H1 (cell line): Measurements from ENCODE around the gene SERAC1. TPM values are rescaled to one million over a fixed set of nuclear protein-coding genes. Genes with fewer than 3 reads are reported as not detected.

Source experiments
- CTCF ChIA-PET: fragments of 300-600 bp; sonication (Branson Sonifier 250); formaldehyde crosslinking; loops from one replicate; lab custom pipeline; 2021; ENCODE audit not compliant: partially characterized antibody; lab: Charles Lee
- POLR2A ChIA-PET: fragments of 300-600 bp; sonication (Branson Sonifier 250); formaldehyde crosslinking; loops from one replicate; lab custom pipeline; 2021; ENCODE audit warnings: inconsistent platforms; ENCODE audit not compliant: partially characterized antibody; lab: Charles Lee
- DNase-seq, 2 experiments: peaks; one replicate each; pipeline versions ENCODE4 v3.0.0 to v3.0.0-alpha.2; 2010 to 2022; ENCODE audit warnings: low spot score in 2 of 2, low read depth in 1 of 2, mixed read lengths in 1 of 2
- FAIRE-seq: peaks from 2 replicates; lab custom pipeline; 2011; peaks lifted over from hg19 to GRCh38; lab: Jason Lieb, UNC
- H2AFZ ChIP-seq: 2 replicates; pipeline ENCODE4 v1.8.1; 2012; ENCODE audit warnings: low read length, inconsistent platforms
- H2AK5ac ChIP-seq: 2 replicates; pipeline ENCODE4 v1.6.1; 2013; ENCODE audit warnings: low read depth, low read length
- H2BK120ac ChIP-seq: replicated peaks from 2 replicates; pipeline ENCODE3; 2013; ENCODE audit warnings: low read depth, low read length, inconsistent platforms
- H2BK12ac ChIP-seq: 2 replicates; pipeline ENCODE4 v1.6.1; 2013; ENCODE audit warnings: low read depth, low read length
- H2BK15ac ChIP-seq: 2 replicates; pipeline ENCODE4 v1.6.1; 2013; ENCODE audit warnings: low read length
- H2BK20ac ChIP-seq: 2 replicates; pipeline ENCODE4 v1.6.1; 2013; ENCODE audit warnings: low read length
- H2BK5ac ChIP-seq: 2 replicates; pipeline ENCODE4 v1.6.1; 2013; ENCODE audit warnings: low read depth, low read length
- H3K14ac ChIP-seq: 2 replicates; pipeline ENCODE4 v1.6.1; 2013; ENCODE audit warnings: inconsistent platforms; ENCODE audit not compliant: insufficient read length
- H3K18ac ChIP-seq: 2 replicates; pipeline ENCODE4 v1.6.1; 2013; ENCODE audit warnings: low read length; ENCODE audit errors: extremely low read depth
- H3K23ac ChIP-seq: 2 replicates; pipeline ENCODE4 v1.6.1; 2013; ENCODE audit warnings: inconsistent platforms; ENCODE audit not compliant: insufficient read length
- H3K23me2 ChIP-seq: 2 replicates; pipeline ENCODE4 v1.6.1; 2013; ENCODE audit warnings: low read depth, low read length
- H3K27ac ChIP-seq: 2 replicates; pipeline ENCODE4 v1.6.1; 2011; ENCODE audit warnings: low read depth, low read length, inconsistent platforms
- H3K27me3 ChIP-seq, 4 experiments: replicated peaks in 1 of 4; 1 replicate in 1 of 4; 2 replicates in 3 of 4; pipeline versions ENCODE4 v1.6.1 to v1.8.1; 2011 to 2013; ENCODE audit warnings: low read length in 3 of 4, mild to moderate bottlenecking in 3 of 4, inconsistent platforms in 2 of 4, mixed read lengths in 2 of 4, moderate library complexity in 1 of 4; ENCODE audit not compliant: control insufficient read depth in 3 of 4, insufficient read depth in 3 of 4; ENCODE audit errors: extremely low read depth in 1 of 4
- H3K36me3 ChIP-seq, 4 experiments: 2 replicates each; pipeline versions ENCODE4 v1.6.1 to v1.8.1; 2011 to 2013; ENCODE audit warnings: mild to moderate bottlenecking in 4 of 4, low read length in 3 of 4, moderate library complexity in 2 of 4, control low read depth in 1 of 4, inconsistent platforms in 1 of 4; ENCODE audit not compliant: insufficient read depth in 4 of 4, control insufficient read depth in 2 of 4
- H3K4ac ChIP-seq: replicated peaks from 2 replicates; pipeline ENCODE3; 2013; ENCODE audit warnings: low read length, low read depth, mixed read lengths, inconsistent platforms; ENCODE audit not compliant: insufficient read length
- H3K4me1 ChIP-seq, 4 experiments: replicated peaks in 1 of 4; 1 replicate in 1 of 4; 2 replicates in 3 of 4; pipeline versions ENCODE4 v1.6.1 to v1.8.1; 2011 to 2013; ENCODE audit warnings: low read length in 3 of 4, inconsistent platforms in 2 of 4, mixed read lengths in 1 of 4; ENCODE audit not compliant: insufficient read depth in 4 of 4, control insufficient read depth in 3 of 4
- H3K4me2 ChIP-seq, 2 experiments: 2 replicates each; pipeline versions ENCODE4 v1.6.1 to v1.8.1; 2011 to 2013; ENCODE audit warnings: low read depth in 2 of 2, low read length in 2 of 2, control low read depth in 1 of 2, inconsistent platforms in 1 of 2, mild to moderate bottlenecking in 1 of 2; ENCODE audit not compliant: insufficient read depth in 1 of 2
- H3K4me3 ChIP-seq, 4 experiments: fragments of 200-600, 300-600 bp in 1 of 4; sonication (generic), shearing (Covaris generic), sonication (Bioruptor Twin) in 1 of 4; 2 replicates each; pipeline versions ENCODE4 v1.5.1 to v1.8.1; 2011 to 2016; ENCODE audit warnings: low read length in 4 of 4, low read depth in 3 of 4, control low read depth in 2 of 4, inconsistent platforms in 2 of 4, mild to moderate bottlenecking in 2 of 4, mixed read lengths in 1 of 4, moderate library complexity in 1 of 4; ENCODE audit not compliant: insufficient read depth in 2 of 4; ENCODE audit errors: extremely low read depth in 1 of 4
- H3K56ac ChIP-seq: replicated peaks from 2 replicates; pipeline ENCODE3; 2013; ENCODE audit warnings: low read depth, mild to moderate bottlenecking, mixed read lengths, low read length, inconsistent platforms; ENCODE audit not compliant: insufficient read length
- H3K79me1 ChIP-seq: 2 replicates; pipeline ENCODE4 v1.6.1; 2013; ENCODE audit warnings: low read depth, low read length, control low read depth
- H3K79me2 ChIP-seq, 2 experiments: 2 replicates each; pipeline versions ENCODE4 v1.6.1 to v1.8.1; 2012 to 2013; ENCODE audit warnings: low read length in 2 of 2, mild to moderate bottlenecking in 2 of 2, inconsistent platforms in 1 of 2; ENCODE audit not compliant: insufficient read depth in 2 of 2, control insufficient read depth in 1 of 2
- H3K9ac ChIP-seq, 4 experiments: replicated peaks in 1 of 4; 1 replicate in 1 of 4; 2 replicates in 3 of 4; pipeline versions ENCODE4 v1.6.1 to v1.8.1; 2011 to 2013; ENCODE audit warnings: low read depth in 3 of 4, low read length in 3 of 4, control low read depth in 2 of 4, mild to moderate bottlenecking in 2 of 4, moderate library complexity in 2 of 4, inconsistent platforms in 1 of 4; ENCODE audit errors: extremely low read depth in 1 of 4
- H3K9me3 ChIP-seq, 2 experiments: 2 replicates each; pipeline versions ENCODE4 v1.6.1 to v1.8.1; 2012 to 2013; ENCODE audit warnings: mild to moderate bottlenecking in 2 of 2, moderate library complexity in 2 of 2, control low read depth in 1 of 2, inconsistent platforms in 1 of 2, low read depth in 1 of 2, low read length in 1 of 2, mixed read lengths in 1 of 2; ENCODE audit not compliant: insufficient read depth in 2 of 2
- H4K20me1 ChIP-seq, 2 experiments: replicated peaks in 1 of 2; 2 replicates each; pipeline versions ENCODE3 to v1.8.1; 2011 to 2013; ENCODE audit warnings: inconsistent platforms in 2 of 2, low read length in 2 of 2, mild to moderate bottlenecking in 1 of 2; ENCODE audit not compliant: insufficient read depth in 2 of 2, control insufficient read depth in 1 of 2
- H4K5ac ChIP-seq: 2 replicates; pipeline ENCODE4 v1.6.1; 2013; ENCODE audit warnings: low read length, low read depth, mixed read lengths, inconsistent platforms; ENCODE audit not compliant: insufficient read length
- H4K8ac ChIP-seq: 2 replicates; pipeline ENCODE4 v1.8.0; 2013; ENCODE audit warnings: mild to moderate bottlenecking, moderate library complexity, low read length, inconsistent platforms; ENCODE audit not compliant: insufficient read depth; ENCODE audit errors: extremely low read depth
- H4K91ac ChIP-seq: replicated peaks from 2 replicates; pipeline ENCODE3; 2013; ENCODE audit warnings: low read length, mixed read lengths, inconsistent platforms; ENCODE audit not compliant: insufficient read length
- CBX5 ChIP-seq: fragments of 300-800, 300-1000 bp; sonication (generic); IDR thresholded peaks from 2 replicates; pipeline ENCODE4 v1.7.1; 2016; ENCODE audit warnings: antibody characterized with exemption, low read length, low read depth
- CBX8 ChIP-seq: fragments of 300-800, 300-1000 bp; sonication (generic); IDR thresholded peaks from 2 replicates; pipeline ENCODE4 v1.7.1; 2016; ENCODE audit warnings: low read depth, low read length, borderline replicate concordance
- E2F6 ChIP-seq: IDR thresholded peaks from 2 replicates; pipeline ENCODE4 v1.6.1; 2012; ENCODE audit warnings: inconsistent platforms
- EGR1 ChIP-seq: IDR thresholded peaks from 2 replicates; pipeline ENCODE4 v1.6.1; 2011; ENCODE audit warnings: low read depth, low read length, borderline replicate concordance
- GABPA ChIP-seq: IDR thresholded peaks from 2 replicates; pipeline ENCODE4 v1.6.1; 2011; ENCODE audit warnings: mild to moderate bottlenecking, low read length, moderate library complexity, borderline replicate concordance; ENCODE audit not compliant: insufficient read depth
- HDAC2 ChIP-seq, 2 experiments: fragments of 300-600 bp in 1 of 2; sonication (generic) in 1 of 2; IDR thresholded peaks; 2 replicates each; pipeline ENCODE4 v1.6.1; 2011 to 2012; ENCODE audit warnings: low read depth in 2 of 2, low read length in 2 of 2, mild to moderate bottlenecking in 2 of 2, moderate library complexity in 2 of 2, borderline replicate concordance in 1 of 2, inconsistent platforms in 1 of 2
- JUN ChIP-seq: IDR thresholded peaks from 2 replicates; pipeline ENCODE4 v1.6.1; 2011; ENCODE audit warnings: low read depth, mild to moderate bottlenecking, improper control_type of control experiment, low read length
- KDM1A ChIP-seq: fragments of 200-600, 300-600 bp; sonication (generic); IDR thresholded peaks from 2 replicates; pipeline ENCODE4 v1.7.1; 2016; ENCODE audit warnings: mild to moderate bottlenecking, low read length, borderline replicate concordance
- RNF2 ChIP-seq: fragments of 200-900, 300-1000 bp; sonication (generic); IDR thresholded peaks from 2 replicates; pipeline ENCODE4 v1.7.1; 2016; ENCODE audit warnings: borderline replicate concordance, low read depth, mild to moderate bottlenecking, antibody characterized with exemption, low read length; ENCODE audit not compliant: poor library complexity, severe bottlenecking; ENCODE audit errors: missing control alignments
- SP1 ChIP-seq: IDR thresholded peaks from 2 replicates; pipeline ENCODE4 v1.6.1; 2011; ENCODE audit warnings: low read depth, low read length
- ZNF274 ChIP-seq: IDR thresholded peaks from 2 replicates; pipeline ENCODE4 v1.7.0; 2012; ENCODE audit warnings: low read length, borderline replicate concordance; ENCODE audit errors: extremely low read depth
- WGBS, 2 experiments: shearing (Covaris generic) in 1 of 2; methylation state at CpG; one replicate each; pipeline versions ENCODE4 v1.1.6 to v1.1.7; 2013 to 2015; ENCODE audit warnings: low lambda C conversion rate in 2 of 2, mixed read lengths in 2 of 2, inconsistent platforms in 1 of 2, low coverage in 1 of 2, missing lambda C conversion rate in 1 of 2; ENCODE audit not compliant: insufficient replicate concordance in 2 of 2, insufficient coverage in 1 of 2, insufficient read length in 1 of 2; ENCODE audit errors: extremely low coverage in 1 of 2, missing lambda C conversion rate in 1 of 2; 5-methylcytosine and 5-hydroxymethylcytosine counted together
- polyA plus RNA-seq, 7 experiments: library from polyadenylated mRNA; depleted of rRNA in 3 of 7; stranded (reverse) in 5 of 7; unstranded in 2 of 7; fragments of >200 nt in 5 of 7; fragments of 200-250 nt in 2 of 7; gene quantifications; 1 replicate in 5 of 7; 2 replicates in 1 of 7; 4 replicates in 1 of 7; pipeline versions ENCODE4 v1.2.1 to v1.2.3, GENCODE V29; 2011 to 2013; ENCODE audit warnings: missing spikeins in 2 of 7, mixed read lengths in 2 of 7
- total RNA-seq: library from RNA; stranded (reverse); fragmentation: NEBNext Ultra II Directional; extraction: Animal tissue kit (Norgen Biotek cat#: 25700); gene quantifications from 2 replicates; pipeline ENCODE4 v1.2.1, GENCODE V29; 2021

Gene SERAC1
- total and polyA plus RNA-seq, 2 of the 8 experiments (the other 6 are each of a cell fraction or from before 2014, with no cell fraction given) = 7.3 to 9.0 TPM

GRCh38 chr6:158086504-158087223 lies 81.4 kb downstream of the SERAC1 start:
- 90% methylated on average over 17 of the region's 32 CpGs; no CpG with 5 or more reads in 1 of the 2 experiments for WGBS, 2 experiments
- no peak for TF ChIP-seq GABPA
- no peak for TF ChIP-seq HDAC2 (IDR thresholded peaks at IDR 0.05; ENCODE audit: borderline replicate concordance in 1 of 2, low read depth in 2 of 2, low read length in 2 of 2)
- TF ChIP-seq ZNF274 = no peak
- no peak for TF ChIP-seq CBX5
- TF ChIP-seq KDM1A = no peak
- no peak for TF ChIP-seq SP1
- no peak for TF ChIP-seq E2F6
- TF ChIP-seq CBX8 = no peak
- no peak for TF ChIP-seq EGR1
- no peak for TF ChIP-seq JUN
- TF ChIP-seq RNF2 = no peak

More at GRCh38 chr6:158086504-158087223, 81.4 kb downstream of the SERAC1 start:
- H3K14ac ChIP-seq = no peak overlapping the region
- H4K5ac ChIP-seq = no peak overlapping the region
- FAIRE-seq (no peak), DNase-seq (peak in 1 of 2 experiments; percentile 16)
- no peak overlapping the region for H2BK120ac ChIP-seq
- H3K4me1 ChIP-seq = no peaks in the 10 kb centered on the region
- ChIA-PET CTCF (interaction anchor here (0.6 to 4.5 kb wide), 6 partner anchors 12 to 420 kb away, joined by 3 to 22 read pairs (median 6); no protein-coding TSS in a partner anchor), POLR2A (interaction anchor here (0.6 kb wide), 1 partner anchor 40 kb away, joined by 3 read pairs; no protein-coding TSS in a partner anchor)
- no peaks in the 10 kb centered on the region; a peak in 1 of 8 replicates for H3K36me3 ChIP-seq
- no peak overlapping the region for H2BK12ac ChIP-seq
- H3K9me3 ChIP-seq = no peaks in the 10 kb centered on the region
- peak overlapping the region; percentile 28; the same call in 1 of the 2 replicates for H4K8ac ChIP-seq
- H3K79me1 ChIP-seq = no peaks in the 10 kb centered on the region; the same call in 1 of the 2 replicates
- H3K4me3 ChIP-seq = no peak overlapping the region
- H2BK15ac ChIP-seq = no peak overlapping the region
- no peak overlapping the region for H2AFZ ChIP-seq
- no peak overlapping the region for H3K18ac ChIP-seq
- no peak overlapping the region for H3K23ac ChIP-seq
- no peaks in the 10 kb centered on the region for H3K23me2 ChIP-seq
- H3K79me2 ChIP-seq = no peaks in the 10 kb centered on the region
- H3K27me3 ChIP-seq = no peaks in the 10 kb centered on the region
- no peak overlapping the region for H3K9ac ChIP-seq
- no peak overlapping the region for H2AK5ac ChIP-seq
- no peak overlapping the region for H2BK20ac ChIP-seq
- no peak overlapping the region for H3K27ac ChIP-seq
- H3K4ac ChIP-seq = no peak overlapping the region
- no peak overlapping the region for H3K56ac ChIP-seq
- no peak overlapping the region for H4K91ac ChIP-seq
- peaks cover 0 to 2% of the 10 kb centered on the region in 2 experiments for H4K20me1 ChIP-seq
- no peak overlapping the region for H2BK5ac ChIP-seq
- no peak overlapping the region for H3K4me2 ChIP-seq
